PC-9 (cell line): ENCODE data around the gene OR2T29.
"Not testable (repeated sequence)": the region's sequence is repeated elsewhere in the genome, so short reads cannot be mapped to it uniquely, and the experiment has no call there.

Source experiments
- CTCF ChIP-seq: fragments of 200-600 bp; sonication (generic); conservative IDR thresholded peaks from 2 replicates; pipeline ENCODE4 v1.6.1; 2017; ENCODE audit warnings: mixed run types, antibody characterized with exemption, mild to moderate bottlenecking, moderate library complexity
- EZH2 ChIP-seq: fragments of 200-600 bp; sonication (generic); IDR thresholded peaks from 2 replicates; pipeline ENCODE4 v1.8.0; 2017; ENCODE audit warnings: antibody characterized with exemption, low read depth

GRCh38 chr1:248565530-248566373, 3.2 kb upstream of the OR2T29 start:
- TF ChIP-seq CTCF, EZH2: not testable (repeated sequence)
